ENCODE measurements around the gene UFSP1. TPM values are rescaled to one million over a fixed set of nuclear protein-coding genes. Genes with fewer than 3 reads are reported as not detected.
A peak's percentile ranks its signal among the peaks of the same experiment; 100 is the strongest.

Gene UFSP1
- total RNA-seq, 1 experiment from 2014 or later: 5.6 TPM

DNA sequence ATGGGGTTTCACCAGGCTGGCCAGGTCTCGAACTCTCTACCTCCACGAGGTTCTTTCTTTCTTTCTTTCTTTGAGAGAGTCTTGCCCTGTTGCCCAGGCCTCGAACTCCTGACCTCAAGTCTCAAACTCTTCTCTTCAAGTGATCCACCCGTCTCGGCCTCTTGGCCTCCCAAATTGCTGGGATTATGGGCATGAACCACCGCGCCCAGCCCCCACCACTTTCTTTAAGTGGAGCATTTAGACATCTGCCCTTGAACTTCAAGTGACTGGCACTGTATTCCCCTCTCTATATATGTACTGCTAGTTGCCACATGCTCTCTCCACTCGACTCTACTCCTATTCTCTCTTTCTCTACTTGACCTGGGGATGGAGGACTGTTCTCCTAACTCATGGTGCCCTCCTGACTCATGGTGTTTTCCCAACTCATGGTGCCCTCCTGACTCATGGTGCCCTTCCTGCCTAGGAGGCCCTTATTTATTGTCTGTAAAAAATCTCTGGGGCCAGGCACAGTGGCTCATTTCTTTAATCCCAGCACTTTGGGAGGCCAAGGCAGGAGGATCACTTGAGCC is 25.4 kb upstream of the UFSP1 start:
- no peak for DNase-seq (ENCODE audit: low read depth, low spot score)
- no TSS peak for BruUV-seq (replicated peaks)
- H3K9me3 ChIP-seq (ENCODE audit: control insufficient read depth in 1 of 2, insufficient read depth in 1 of 2, low read depth in 1 of 2, low read length in 2 of 2): no peaks in the 10 kb centered on the region
- H3K27me3 ChIP-seq (ENCODE audit: insufficient read depth, low read length): no peaks in the 10 kb centered on the region
- ChIA-PET POLR2A (no interaction called here), RAD21 (ENCODE audit: low non-redundant PET in 1 of 2, low total read pairs in 2 of 2, uncharacterized antibody in 2 of 2, unreplicated experiment in 2 of 2) (no interaction called here), CTCF (no interaction called here)
- no peak overlapping the region for H3K4me2 ChIP-seq (ENCODE audit: low read length)
- H2AFZ ChIP-seq (ENCODE audit: low read depth, low read length, poor library complexity, severe bottlenecking): no peak overlapping the region
- intact Hi-C loops (cut with micrococcal nuclease): no loop called here
- peaks cover 0 to 5% of the 10 kb centered on the region in 2 experiments; a peak in 2 of 4 replicates for H3K4me1 ChIP-seq (ENCODE audit: control insufficient read depth in 1 of 2, insufficient read depth in 2 of 2, low read length in 2 of 2)
- TF ChIP-seq POLR2AphosphoS5 (IDR thresholded peaks at IDR 0.05; ENCODE audit: low read depth, low read length) (no peak), EGR1 (IDR thresholded peaks at IDR 0.05; ENCODE audit: low read depth) (no peak), YY1 (IDR thresholded peaks at IDR 0.05; ENCODE audit: extremely low read depth, insufficient replicate concordance, low read depth, low read length) (no peak), EZH2 (IDR thresholded peaks at IDR 0.05) (no peak)
- TF ChIP-seq, protein P1, sequence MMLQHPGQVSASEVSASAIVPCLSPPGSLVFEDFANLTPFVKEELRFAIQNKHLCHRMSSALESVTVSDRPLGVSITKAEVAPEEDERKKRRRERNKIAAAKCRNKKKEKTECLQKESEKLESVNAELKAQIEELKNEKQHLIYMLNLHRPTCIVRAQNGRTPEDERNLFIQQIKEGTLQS (IDR thresholded peaks at IDR 0.05): no peak
- H3K9ac ChIP-seq (ENCODE audit: low read length): no peak overlapping the region
- ATAC-seq: peak; percentile 30; the same call in 1 of the 2 replicates
- no peaks in the 10 kb centered on the region for H3K9me2 ChIP-seq (ENCODE audit: insufficient read depth)
- no peaks in the 10 kb centered on the region for H4K20me1 ChIP-seq (ENCODE audit: insufficient read depth)
- H3K4me3 ChIP-seq (replicated peaks in 1 of 2; ENCODE audit: low read depth in 1 of 2, low read length in 2 of 2): no peak overlapping the region
- no peak overlapping the region for H3K27ac ChIP-seq (ENCODE audit: low read depth, low read length)
- no peaks in the 10 kb centered on the region for H3K79me2 ChIP-seq (ENCODE audit: insufficient read depth, low read length)
- no peaks in the 10 kb centered on the region for H3K36me3 ChIP-seq (ENCODE audit: control insufficient read depth in 1 of 2, insufficient read depth in 2 of 2, low read length in 2 of 2)

DNA sequence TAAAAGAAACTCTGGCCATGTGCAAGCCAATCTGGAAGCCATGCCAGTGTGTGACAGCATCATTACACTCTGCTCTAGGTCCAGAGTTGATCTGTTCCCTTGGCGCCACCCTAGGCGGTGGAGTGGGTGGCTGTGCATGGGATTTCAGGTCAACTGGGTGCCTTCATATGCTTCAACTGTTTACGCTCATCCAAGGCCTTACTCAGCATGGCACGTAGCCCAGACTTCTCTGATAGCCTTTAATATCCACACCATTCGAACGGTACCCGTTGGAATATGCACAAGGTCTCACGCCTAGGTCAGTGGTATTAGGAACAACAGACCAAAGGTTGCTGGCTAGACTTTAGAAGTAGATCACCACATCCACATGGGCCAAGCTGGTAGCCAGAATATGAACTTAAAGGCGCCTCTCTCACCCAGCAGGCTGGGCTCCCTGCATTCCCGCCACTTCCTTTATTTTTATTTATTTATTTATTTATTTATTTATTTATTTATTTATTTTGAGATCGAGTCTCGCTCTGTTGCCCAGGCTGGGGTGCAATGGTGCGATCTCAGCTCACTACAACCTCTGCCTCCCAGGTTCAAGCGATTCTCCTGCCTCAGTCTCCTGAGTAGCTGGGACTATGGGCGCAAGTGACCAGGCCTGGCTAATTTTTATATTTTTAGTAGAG is 24.8 kb upstream of the UFSP1 start:
- Histone ChIP-seq H3K4me1 (ENCODE audit: control insufficient read depth in 1 of 2, insufficient read depth in 2 of 2, low read length in 2 of 2) (peaks cover 0 to 5% of the 10 kb centered on the region in 2 experiments; a peak in 2 of 4 replicates), H3K79me2 (ENCODE audit: insufficient read depth, low read length) (no peaks in the 10 kb centered on the region), H3K9me3 (ENCODE audit: control insufficient read depth in 1 of 2, insufficient read depth in 1 of 2, low read depth in 1 of 2, low read length in 2 of 2) (no peaks in the 10 kb centered on the region), H2AFZ (ENCODE audit: low read depth, low read length, poor library complexity, severe bottlenecking) (no peak overlapping the region), H3K9ac (ENCODE audit: low read length) (no peak overlapping the region), H3K4me3 (replicated peaks in 1 of 2; ENCODE audit: low read depth in 1 of 2, low read length in 2 of 2) (no peak overlapping the region), H3K27ac (ENCODE audit: low read depth, low read length) (no peak overlapping the region), H3K9me2 (ENCODE audit: insufficient read depth) (no peaks in the 10 kb centered on the region), H3K36me3 (ENCODE audit: control insufficient read depth in 1 of 2, insufficient read depth in 2 of 2, low read length in 2 of 2) (no peaks in the 10 kb centered on the region), H4K20me1 (ENCODE audit: insufficient read depth) (no peaks in the 10 kb centered on the region), H3K27me3 (ENCODE audit: insufficient read depth, low read length) (no peaks in the 10 kb centered on the region), H3K4me2 (ENCODE audit: low read length) (no peak overlapping the region)
- POLR2A ChIA-PET: no interaction called here
- ATAC-seq: no peak
- CTCF ChIA-PET: no interaction called here
- DNase-seq (ENCODE audit: low read depth, low spot score): no peak
- intact Hi-C loops (cut with micrococcal nuclease): no loop called here
- BruUV-seq (replicated peaks): no TSS peak
- RAD21 ChIA-PET (ENCODE audit: low non-redundant PET in 1 of 2, low total read pairs in 2 of 2, uncharacterized antibody in 2 of 2, unreplicated experiment in 2 of 2): no interaction called here
- TF ChIP-seq, protein P1 (IDR thresholded peaks at IDR 0.05): no peak
- TF ChIP-seq EGR1 (IDR thresholded peaks at IDR 0.05; ENCODE audit: low read depth) (no peak), TCF7L2 (IDR thresholded peaks at IDR 0.05; ENCODE audit: borderline replicate concordance, extremely low read depth, insufficient read depth, insufficient read length) (no peak), SIN3A (IDR thresholded peaks at IDR 0.05; ENCODE audit: low read depth) (no peak), ZFX (IDR thresholded peaks at IDR 0.05) (no peak), EZH2 (IDR thresholded peaks at IDR 0.05) (no peak), FOSL1 (IDR thresholded peaks at IDR 0.05; ENCODE audit: low read depth) (no peak), YY1 (IDR thresholded peaks at IDR 0.05; ENCODE audit: extremely low read depth, insufficient replicate concordance, low read depth, low read length) (no peak), SP1 (IDR thresholded peaks at IDR 0.05; ENCODE audit: low read depth) (no peak), RAD21 (IDR thresholded peaks at IDR 0.05; ENCODE audit: low read depth) (no peak)
- TF ChIP-seq, protein P2, sequence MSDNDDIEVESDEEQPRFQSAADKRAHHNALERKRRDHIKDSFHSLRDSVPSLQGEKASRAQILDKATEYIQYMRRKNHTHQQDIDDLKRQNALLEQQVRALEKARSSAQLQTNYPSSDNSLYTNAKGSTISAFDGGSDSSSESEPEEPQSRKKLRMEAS (IDR thresholded peaks at IDR 0.05): no peak
- TF ChIP-seq, protein P3, sequence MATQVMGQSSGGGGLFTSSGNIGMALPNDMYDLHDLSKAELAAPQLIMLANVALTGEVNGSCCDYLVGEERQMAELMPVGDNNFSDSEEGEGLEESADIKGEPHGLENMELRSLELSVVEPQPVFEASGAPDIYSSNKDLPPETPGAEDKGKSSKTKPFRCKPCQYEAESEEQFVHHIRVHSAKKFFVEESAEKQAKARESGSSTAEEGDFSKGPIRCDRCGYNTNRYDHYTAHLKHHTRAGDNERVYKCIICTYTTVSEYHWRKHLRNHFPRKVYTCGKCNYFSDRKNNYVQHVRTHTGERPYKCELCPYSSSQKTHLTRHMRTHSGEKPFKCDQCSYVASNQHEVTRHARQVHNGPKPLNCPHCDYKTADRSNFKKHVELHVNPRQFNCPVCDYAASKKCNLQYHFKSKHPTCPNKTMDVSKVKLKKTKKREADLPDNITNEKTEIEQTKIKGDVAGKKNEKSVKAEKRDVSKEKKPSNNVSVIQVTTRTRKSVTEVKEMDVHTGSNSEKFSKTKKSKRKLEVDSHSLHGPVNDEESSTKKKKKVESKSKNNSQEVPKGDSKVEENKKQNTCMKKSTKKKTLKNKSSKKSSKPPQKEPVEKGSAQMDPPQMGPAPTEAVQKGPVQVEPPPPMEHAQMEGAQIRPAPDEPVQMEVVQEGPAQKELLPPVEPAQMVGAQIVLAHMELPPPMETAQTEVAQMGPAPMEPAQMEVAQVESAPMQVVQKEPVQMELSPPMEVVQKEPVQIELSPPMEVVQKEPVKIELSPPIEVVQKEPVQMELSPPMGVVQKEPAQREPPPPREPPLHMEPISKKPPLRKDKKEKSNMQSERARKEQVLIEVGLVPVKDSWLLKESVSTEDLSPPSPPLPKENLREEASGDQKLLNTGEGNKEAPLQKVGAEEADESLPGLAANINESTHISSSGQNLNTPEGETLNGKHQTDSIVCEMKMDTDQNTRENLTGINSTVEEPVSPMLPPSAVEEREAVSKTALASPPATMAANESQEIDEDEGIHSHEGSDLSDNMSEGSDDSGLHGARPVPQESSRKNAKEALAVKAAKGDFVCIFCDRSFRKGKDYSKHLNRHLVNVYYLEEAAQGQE (IDR thresholded peaks at IDR 0.05; ENCODE audit: low read depth): no peak
